ENCODE data around the gene GIPC3.

The GIPC3 gene

GRCh38 chr19:3605361-3605760 lies 20.1 kb downstream of the GIPC3 start:
- DNase-seq = no peak

GRCh38 chr19:3605770-3606169 lies 20.5 kb downstream of the GIPC3 start:
- DNase-seq = no peak

- no peak for DNase-seq
Measured at GRCh38 chr19:3606174-3606689, 21.0 kb downstream of the GIPC3 start.

GRCh38 chr19:3606690-3607289 lies 21.5 kb downstream of the GIPC3 start, which contains the start of gene TBXA2R:
Gene TBXA2R (minus strand): TSS chr19:3606875. CDS start chr19:3600634, 6,241 bp downstream.
- no peak for DNase-seq

GRCh38 chr19:3607303-3608078 lies 22.2 kb downstream of the GIPC3 start:
- DNase-seq = no peak

GRCh38 chr19:3608079-3608641 lies 22.9 kb downstream of the GIPC3 start:
- no peak for DNase-seq

GRCh38 chr19:3608750-3609322 lies 23.6 kb downstream of the GIPC3 start:
- no peak for DNase-seq

- no peak for DNase-seq
Measured at GRCh38 chr19:3609779-3610719, 24.8 kb downstream of the GIPC3 start.

GRCh38 chr19:3610745-3611717 lies 25.8 kb downstream of the GIPC3 start:
- no peak for DNase-seq

- DNase-seq = no peak
Measured at GRCh38 chr19:3611841-3612240, 26.6 kb downstream of the GIPC3 start.

- DNase-seq = no peak
Measured at GRCh38 chr19:3612330-3612729, 27.1 kb downstream of the GIPC3 start.

GRCh38 chr19:3612901-3613741 lies 27.8 kb downstream of the GIPC3 start:
- no peak for DNase-seq

GRCh38 chr19:3613818-3614661 lies 28.8 kb downstream of the GIPC3 start:
- DNase-seq = no peak

GRCh38 chr19:3614858-3615505 lies 29.7 kb downstream of the GIPC3 start:
- no peak for DNase-seq

GRCh38 chr19:3615524-3616135 lies 30.4 kb downstream of the GIPC3 start:
- no peak for DNase-seq

- no peak for DNase-seq
Measured at GRCh38 chr19:3617463-3617862, 32.2 kb downstream of the GIPC3 start.

GRCh38 chr19:3618144-3618810 lies 33.0 kb downstream of the GIPC3 start:
- no peak for DNase-seq
